Right lobe of liver (tissue), 4 donors: ENCODE measurements around the gene SSR3.

Experiments used
- CTCF ChIP-seq, 4 donors: fragments of 200-600 bp in 3 of 4; fragments of 450-650 bp in 1 of 4; IDR thresholded peaks; one replicate each; pipeline versions ENCODE4 v1.5.1 to v1.8.0; 2016 to 2022; ENCODE audit warnings: antibody characterized with exemption in 4 of 4, mild to moderate bottlenecking in 2 of 4
- POLR2A ChIP-seq: fragments of 450-650 bp; IDR thresholded peaks from one replicate; pipeline ENCODE4 v1.6.1; 2017; ENCODE audit warnings: antibody characterized with exemption, mild to moderate bottlenecking
- donor health status: DM: no; HTN: no; CAD: no.
- donor health status: DM: no; HTN: no; CAD: no.
- donor health status: DM: no; HTN: yes; CAD: no.

GRCh38 chr3:156600834-156601233, 45.9 kb upstream of the SSR3 start:
- TF ChIP-seq POLR2A: no peak
- no peak for TF ChIP-seq CTCF (IDR thresholded peaks at IDR 0.05)
